HG03135 (cell line): ENCODE measurements around the gene POM121C.
"Not testable (repeated sequence)": the region's sequence is repeated elsewhere in the genome, so short reads cannot be mapped to it uniquely, and the experiment has no call there.

Source experiments
- ATAC-seq: cut with Tn5 transposase; IDR thresholded peaks from one replicate; pipeline ENCODE4 v1.9.1; 2021; ENCODE audit warnings: mild to moderate bottlenecking, moderate library complexity; ENCODE audit not compliant: unreplicated experiment

The POM121C gene

DNA sequence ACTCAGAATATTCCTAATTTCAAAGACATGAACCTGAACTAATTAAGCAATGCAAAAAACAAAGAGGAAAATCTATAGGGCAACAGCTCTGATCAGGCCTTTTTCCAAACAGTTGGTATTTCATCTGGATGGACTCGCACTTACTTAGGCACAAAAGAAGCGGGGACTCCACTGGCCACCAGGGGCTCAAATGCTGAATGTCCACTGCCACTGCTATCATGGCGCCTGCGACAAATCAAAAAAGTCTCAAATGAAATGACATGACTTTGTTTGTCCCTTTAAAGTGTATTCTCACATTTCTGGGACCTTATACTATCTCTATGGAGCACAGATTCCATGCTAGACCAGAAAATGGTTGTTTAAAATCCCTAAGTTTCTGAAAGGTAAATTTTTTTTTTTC lies 47.1 kb downstream of the POM121C start:
- ATAC-seq: not testable (repeated sequence)

DNA sequence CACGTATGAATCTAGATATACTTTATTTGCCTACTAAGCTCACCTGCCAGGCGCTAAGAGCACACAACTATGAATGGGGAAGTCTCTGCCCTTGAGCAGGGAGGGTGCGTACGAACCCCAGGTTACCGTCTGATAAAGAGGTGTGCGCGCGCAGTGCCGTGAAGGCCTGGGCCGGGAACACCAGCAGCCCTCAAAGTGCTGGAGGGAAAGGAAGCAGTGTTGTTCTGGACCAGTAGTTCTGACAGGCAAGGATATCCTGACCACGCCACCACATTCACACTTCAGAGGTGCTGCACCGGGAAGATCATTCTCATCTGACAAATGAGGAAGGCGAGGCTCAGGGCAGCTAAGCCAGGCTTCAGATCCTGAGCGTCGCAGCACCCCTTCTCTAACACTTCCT lies 62.6 kb downstream of the POM121C start:
- not testable (repeated sequence) for ATAC-seq

DNA sequence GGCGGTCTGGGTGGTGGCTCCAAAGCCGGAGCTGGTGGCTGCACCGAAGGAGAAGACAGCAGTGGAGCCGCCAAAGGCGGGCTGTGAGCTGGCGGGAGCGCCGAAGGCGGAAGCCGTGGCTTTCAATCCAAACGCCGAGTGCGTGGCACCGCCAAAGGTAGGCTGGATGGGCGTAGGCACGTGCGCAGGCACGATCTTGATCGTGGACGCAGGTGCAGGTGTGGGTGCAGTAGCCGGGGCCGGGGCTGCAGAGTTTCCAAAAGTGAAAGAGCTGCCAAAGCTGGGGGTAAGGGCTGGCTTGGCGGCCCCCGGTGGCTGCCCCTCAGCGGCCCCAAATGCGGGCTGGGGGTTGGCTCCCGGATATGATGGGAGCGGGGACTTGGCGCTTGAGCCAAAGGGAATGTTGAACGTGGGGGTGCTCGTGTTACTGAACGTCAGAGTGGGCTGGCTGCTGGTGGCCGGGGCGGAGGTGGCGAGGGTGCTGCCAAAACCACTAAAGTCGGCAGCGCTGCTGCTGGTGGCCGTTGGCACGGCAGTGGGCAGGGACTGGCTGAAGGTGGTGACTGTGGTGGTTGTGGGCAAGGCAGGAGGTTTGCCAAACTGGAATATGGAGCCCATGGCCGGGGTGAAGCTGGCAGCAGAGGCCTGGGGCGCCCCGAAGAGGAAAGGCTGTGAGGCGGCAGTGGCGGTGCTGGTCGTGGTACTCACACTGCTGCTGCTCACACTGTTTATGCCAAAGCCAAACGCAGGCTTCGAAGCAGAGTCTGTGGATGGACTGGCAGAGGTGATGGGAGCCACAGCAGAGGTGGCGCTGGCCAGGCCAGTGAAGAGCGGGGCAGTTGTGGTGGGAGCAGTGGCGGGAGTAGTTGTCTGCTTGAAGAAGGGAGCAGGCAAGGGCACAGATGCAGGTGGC lies 64.0 kb downstream of the POM121C start:
- not testable (repeated sequence) for ATAC-seq

DNA sequence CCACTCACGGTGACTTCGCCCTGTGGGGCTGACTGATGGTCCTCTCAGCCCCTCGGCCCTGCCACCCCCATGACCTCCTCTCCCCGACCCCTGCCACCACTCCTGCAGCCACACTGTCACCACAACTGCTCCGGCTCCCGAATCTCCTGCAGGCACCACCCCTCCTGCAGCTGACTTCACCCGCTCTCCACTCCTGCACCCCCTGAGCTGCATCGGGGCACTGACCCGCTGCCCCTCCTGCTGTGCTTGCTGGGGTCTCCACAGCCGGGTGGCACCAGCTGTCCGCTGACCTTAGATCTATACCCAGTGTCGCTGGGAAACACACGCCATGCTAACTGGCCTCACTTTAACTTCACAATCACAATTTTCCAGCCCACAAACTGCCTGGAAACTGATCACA lies 65.9 kb downstream of the POM121C start:
- not testable (repeated sequence) for ATAC-seq

DNA sequence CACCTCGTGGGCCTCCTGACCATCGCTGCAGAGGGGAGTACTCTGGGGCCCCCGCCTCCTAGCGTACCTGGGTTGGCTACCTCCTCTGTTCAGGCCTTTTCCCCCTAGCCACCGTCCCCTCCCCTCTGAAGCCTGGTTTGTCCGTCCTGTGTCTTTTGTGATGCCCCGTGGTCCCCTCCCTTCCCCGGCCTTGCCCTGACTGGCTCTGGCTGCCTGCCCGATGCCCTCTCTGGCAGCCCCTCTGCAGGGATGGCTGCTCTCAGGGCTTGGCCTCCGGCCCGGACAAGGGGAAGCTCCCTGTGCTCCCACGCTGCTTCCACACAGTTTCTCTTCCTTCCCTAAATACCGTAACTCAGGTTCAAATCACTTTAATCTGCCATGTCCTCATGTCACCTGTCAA lies 66.4 kb downstream of the POM121C start:
- not testable (repeated sequence) for ATAC-seq

DNA sequence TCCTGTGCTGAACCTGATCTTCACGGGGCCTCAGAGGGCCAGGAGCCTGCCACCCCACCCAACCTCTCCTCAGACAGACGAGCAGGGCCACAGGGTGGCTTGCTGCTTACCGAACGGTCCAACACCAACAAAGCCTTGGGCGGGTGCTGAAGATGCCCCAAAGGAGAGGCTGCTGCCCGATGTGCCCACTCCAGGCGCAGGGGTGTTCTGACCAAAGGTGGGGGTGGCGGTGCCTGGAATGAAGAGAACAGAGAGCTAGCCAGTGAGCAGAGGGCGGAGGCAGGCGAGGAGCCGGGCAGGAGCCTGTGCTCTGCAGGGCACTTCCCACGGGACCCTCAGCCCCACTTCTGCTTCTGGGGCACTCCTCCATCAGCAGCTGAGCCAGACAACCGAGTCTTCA lies 66.9 kb downstream of the POM121C start:
- not testable (repeated sequence) for ATAC-seq

DNA sequence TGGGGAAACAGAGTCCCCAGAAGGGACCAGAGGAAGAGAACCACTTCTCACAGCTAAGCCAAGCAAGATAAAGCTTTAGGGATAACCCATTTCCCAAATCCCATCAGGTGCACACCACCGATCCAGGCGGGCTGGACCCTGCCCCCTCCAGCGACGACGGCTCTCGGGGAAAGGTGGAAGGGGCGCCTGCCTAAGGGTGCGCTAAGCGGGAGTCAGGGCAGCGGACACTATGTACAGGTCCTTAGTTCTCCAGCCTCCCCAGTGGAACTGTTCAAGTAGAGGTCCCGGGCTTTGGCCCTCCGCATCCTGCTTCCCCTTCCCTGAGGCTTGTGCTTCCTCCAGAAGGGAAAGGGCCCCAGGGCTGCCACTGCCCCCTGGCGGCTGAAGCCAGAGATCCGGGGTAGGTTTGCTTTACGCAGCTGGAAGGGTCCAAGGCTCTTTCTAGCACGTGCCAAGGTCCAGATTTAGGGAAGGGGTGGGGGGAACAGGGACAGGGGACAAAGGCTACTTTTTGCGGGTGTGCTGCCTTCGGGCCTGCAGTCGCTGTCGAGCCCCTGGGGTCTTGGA lies 67.7 kb downstream of the POM121C start:
- not testable (repeated sequence) for ATAC-seq

DNA sequence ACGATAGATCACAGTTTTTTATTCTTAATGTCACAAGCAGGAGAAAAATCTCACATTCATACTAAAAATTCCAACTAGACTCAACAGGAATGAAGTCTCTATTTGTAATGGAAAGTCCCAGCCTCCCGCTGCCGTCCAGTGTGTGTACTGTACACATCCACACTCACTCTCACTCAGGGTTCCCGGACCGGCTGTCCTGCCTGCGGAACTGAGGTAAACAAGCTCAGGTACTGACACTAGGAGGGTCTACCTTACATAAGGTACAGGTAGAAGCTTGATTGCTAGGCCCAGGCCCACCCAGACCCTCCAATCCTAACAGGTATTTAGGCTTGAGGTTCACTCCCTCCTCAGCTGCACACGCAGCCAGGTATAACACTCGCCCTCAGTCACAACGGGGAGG lies 69.3 kb downstream of the POM121C start:
- not testable (repeated sequence) for ATAC-seq

DNA sequence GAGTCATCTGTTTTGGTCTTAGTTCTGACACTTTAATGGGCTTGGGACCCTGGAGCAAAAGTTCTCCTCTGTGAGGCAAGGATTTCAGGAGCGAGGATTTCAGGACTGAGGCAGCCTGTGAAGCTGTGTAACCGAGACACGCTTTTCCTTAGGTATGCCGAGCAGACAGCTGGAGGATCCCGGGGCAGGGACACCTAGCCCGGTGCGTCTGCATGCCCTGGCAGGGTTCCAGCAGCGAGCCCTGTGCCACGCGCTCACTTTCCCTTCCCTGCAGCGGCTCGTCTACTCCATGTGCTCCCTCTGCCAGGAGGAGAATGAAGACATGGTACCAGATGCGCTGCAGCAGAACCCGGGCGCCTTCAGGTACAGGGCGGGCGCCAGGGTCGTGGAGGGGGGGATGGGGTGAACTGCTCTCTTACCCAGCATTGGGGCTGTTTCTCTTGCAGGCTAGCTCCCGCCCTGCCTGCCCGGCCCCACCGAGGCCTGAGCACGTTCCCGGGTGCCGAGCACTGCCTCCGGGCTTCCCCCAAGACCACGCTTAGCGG lies 70.2 kb downstream of the POM121C start:
- not testable (repeated sequence) for ATAC-seq

DNA sequence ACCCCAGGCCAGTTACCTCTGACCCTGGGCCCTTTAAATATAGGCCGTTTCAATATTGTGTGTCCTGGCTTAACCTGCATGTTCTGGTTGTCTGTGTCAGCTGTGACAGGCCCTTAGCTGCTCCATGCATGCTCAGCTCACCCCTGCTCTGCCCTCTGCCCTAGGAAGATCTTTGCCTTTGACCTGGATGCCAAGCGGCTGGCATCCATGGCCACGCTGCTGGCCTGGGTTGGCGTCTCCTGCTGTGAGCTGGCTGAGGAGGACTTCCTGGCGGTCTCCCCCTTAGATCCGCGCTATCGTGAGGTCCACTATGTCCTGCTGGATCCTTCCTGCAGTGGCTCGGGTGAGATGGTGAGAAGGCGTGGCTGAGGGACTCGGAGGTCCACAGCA lies 70.7 kb downstream of the POM121C start:
- not testable (repeated sequence) for ATAC-seq

DNA sequence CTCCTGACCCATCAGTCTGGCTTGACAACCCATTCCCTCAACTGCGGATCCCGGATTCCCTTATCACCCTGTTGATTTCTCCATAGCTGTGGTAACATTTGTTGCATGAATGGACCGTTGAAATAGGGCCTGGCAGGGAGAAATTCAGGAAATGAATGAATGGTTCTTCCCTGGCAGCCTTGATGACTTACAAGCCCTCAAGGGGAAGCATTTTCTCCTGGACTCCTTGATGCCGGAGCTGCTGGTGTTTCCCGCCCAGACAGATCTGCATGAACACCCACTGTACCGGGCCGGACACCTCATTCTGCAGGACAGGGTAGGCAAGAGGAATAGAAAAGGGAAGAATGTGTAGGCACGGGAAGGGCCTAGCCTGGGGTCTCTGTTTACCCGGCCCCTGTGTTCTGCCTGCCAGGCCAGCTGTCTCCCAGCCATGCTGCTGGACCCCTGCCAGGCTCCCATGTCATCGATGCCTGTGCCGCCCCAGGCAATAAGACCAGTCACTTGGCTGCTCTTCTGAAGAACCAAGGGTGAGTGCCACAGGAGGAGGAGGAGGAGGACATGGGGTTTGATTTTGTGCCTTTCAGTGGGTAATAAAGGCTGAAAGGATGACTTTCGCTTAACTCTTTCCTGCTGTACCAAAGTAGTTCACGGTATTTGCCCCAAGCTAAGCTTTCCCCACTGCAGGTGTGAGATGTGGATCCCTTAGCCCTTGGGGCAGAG lies 71.2 kb downstream of the POM121C start:
- not testable (repeated sequence) for ATAC-seq

DNA sequence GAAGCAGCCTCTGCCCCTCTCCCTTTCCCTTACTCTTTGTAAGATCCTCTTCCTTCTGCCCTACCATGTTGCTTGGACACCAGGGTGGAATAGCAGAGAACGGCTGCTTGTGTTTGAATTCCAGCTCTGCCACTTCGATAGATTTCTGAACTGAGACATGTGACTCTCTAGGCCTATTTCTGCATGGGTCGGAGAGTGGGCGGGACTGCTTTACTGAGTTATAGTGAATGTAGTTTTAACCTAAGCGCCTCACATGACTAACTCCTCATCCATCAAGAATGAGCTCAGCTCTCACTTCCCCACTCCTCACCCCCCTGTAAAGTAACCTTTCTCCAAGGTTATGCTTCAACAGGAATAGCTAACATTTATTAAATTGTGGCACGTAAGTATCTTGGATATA lies 71.9 kb downstream of the POM121C start:
- ATAC-seq: not testable (repeated sequence)

DNA sequence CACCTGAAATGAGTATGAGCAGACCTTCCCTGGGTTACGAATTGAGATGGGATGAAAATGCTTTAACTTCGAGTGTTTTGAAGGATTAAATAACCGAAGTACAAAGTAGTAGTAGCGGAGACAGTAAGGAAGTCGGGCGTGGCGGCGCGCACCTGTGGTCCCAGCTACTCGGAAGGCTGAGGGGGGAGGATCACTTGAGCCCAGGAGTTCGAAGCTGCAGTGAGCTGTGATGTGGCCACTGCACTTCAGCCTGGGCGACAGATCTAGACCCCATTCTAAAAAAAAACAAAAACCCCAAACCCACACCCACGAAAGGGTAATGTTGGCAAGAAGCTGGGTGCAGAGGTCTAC lies 75.3 kb downstream of the POM121C start:
- not testable (repeated sequence) for ATAC-seq

DNA sequence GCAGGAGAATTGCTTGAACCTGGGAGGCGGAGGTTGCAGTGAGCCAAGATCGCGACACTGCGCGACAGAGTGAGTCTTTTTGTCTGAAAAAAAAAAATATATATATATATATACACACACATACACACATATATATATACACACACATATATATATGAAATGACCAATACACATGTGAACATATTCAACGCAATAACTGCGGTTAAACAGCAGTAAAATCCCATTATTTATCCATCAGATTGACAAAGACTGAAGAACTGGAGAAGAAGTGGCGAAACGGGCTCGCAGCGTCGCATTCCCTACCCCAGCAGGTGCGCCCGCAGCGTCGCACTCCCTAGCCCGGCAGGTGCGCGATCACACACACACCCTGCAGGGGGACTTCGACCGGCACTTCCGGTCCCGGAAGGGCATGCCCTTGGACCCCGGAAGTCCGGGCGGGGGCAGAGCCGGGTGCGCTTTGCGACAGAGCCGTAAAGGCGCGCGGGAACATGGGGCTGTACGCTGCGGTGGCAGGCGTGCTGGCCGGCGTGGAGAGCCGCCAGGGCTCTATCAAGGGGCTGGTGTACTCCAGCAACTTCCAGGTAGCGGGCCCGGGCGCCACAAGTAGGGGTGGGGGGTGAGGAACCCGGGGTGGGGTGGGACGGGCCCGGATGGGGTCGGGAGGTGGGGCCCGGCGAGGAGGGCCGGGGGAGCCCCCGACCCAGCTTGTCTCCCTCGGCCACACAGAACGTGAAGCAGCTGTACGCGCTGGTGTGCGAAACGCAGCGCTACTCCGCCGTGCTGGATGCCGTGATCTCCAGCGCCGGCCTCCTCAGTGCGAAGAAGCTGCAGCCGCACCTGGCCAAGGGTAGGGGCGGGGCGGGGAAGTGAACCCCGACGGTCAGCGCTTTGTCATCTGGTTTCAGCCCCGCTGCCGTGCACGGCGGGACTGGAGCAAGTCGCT lies 75.9 kb downstream of the POM121C start:
- peak; percentile 91 for ATAC-seq

DNA sequence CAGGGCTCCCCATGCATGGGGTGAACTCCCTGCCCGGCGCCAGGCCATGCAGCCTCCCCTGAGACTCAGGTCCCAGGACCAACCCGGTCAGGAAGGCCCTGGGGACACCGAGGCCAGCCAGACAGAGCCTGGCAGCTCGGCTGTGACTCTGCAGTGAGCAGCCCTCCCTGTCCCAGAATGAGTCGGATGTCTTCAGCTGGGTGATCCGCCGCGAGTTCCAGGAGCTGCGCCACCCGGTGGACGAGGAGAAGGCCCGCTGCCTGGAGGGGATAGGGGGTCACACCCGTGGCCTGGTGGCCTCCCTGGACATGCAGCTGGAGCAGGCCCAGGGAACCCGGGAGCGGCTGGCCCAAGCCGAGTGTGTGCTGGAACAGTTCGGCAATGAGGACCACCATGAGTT lies 81.4 kb downstream of the POM121C start:
- not testable (repeated sequence) for ATAC-seq

DNA sequence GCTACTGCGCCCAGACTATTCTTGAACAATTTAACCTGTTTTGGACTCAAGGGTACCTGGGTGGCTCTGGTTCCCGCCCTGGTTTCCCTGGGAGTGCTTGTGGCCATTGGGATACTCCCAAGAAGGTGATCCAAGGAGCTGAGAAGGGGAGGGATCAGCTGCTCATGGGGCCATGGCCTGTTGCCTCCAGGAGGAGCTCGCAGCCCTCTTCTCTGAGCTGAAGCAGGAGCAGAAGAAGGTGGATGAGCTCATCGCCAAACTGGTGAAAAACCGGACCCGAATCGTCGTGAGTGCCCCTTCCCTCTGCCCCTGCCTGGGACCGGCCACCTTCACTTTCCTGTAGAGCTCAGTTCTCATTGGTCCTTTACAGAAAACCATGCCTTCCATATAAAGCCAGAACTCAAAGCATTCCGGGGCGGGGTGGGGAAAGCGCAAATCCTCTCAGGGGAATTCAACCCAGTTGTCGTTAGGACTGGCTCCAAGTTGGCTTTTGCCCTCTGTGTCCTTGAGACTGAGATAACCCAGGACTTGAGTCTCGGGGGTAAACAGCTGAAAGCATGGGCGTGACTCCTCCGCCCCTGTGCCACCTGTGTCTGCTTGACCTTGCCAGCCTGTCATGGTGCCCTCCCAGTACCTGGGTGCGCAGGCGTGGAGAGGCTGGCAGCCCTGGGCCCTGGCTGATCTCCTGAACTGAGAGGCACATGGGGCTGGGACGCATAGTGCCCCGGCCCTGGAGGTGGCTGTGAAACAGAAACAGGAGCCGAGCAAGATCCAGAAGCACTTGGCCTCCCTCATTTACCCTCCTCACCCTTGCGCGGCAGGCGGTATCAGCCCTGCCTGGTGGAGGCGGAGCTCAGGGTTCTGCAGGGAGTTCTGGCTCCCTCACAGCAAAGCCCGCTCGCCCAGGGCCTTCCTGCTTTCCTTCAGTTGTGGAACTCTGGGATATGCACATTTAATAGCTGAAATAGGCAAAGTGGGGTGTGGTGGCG lies 82.3 kb downstream of the POM121C start:
- ATAC-seq: not testable (repeated sequence)

DNA sequence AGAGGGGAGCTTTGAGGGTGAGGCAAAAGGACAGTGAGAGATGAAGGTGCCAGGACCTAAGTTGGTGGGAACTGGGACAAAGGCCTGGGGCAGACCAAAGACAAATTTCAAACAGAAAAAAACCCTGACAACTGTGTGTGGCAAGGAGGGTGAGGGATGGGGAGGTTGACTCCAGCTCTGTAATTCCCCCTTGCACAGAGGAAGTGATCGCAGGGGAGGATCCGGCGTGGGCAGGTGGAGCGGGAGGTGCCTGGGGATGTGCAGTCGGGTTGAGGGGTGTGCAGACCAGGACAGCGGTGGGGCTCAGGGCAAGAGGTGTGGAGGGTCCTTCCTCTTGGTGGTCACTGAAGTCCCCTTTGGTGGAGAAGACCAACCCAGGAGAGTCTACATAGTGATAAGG lies 85.5 kb downstream of the POM121C start:
- not testable (repeated sequence) for ATAC-seq

DNA sequence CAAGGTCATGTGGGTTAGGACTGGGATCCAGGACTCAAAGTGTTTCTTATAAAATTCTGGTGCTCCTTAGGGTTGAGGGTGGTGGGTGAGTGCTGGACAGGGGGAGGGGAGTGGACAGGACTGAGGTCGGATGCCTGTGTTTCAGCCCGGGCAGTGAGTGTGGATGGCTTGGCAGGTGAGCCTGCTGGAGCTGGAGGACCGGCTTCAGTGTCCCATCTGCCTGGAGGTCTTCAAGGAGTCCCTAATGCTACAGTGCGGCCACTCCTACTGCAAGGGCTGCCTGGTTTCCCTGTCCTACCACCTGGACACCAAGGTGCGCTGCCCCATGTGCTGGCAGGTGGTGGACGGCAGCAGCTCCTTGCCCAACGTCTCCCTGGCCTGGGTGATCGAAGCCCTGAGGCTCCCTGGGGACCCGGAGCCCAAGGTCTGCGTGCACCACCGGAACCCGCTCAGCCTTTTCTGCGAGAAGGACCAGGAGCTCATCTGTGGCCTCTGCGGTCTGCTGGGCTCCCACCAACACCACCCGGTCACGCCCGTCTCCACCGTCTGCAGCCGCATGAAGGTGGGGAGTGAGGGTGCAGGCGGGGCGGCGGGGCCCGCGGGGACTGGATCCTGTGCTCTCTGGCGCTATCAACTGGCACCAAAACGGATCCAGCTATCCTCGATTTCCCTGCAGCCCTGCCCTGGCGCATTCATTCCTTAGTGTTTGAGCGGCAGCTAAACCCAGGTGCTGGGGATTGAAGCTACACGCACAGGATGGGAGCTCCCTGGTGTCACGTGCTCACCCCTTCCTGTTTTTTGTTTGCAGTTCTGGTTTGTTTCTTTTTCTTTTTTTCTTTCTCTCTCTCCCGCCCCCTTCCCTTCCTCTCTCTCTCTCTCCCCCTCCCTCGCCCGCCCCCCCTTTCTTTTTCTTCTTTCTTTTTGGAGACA lies 87.1 kb downstream of the POM121C start:
- ATAC-seq: not testable (repeated sequence)
